ENCODE data around the gene SMYD3.

Gene SMYD3

GRCh38 chr1:246437961-246438360 lies 69.1 kb downstream of the SMYD3 start:
- Histone ChIP-seq H3K27ac (ENCODE audit: low read depth, low read length) (no peak overlapping the region), H3K9me2 (replicated peaks; ENCODE audit: control insufficient read depth, low read length) (no peaks in the 10 kb centered on the region), H3K4me3 (ENCODE audit: low read length) (no peak overlapping the region), H3K79me2 (ENCODE audit: control insufficient read depth, low read length) (peaks cover 2% of the 10 kb centered on the region; the same call in 1 of the 2 replicates), H3K36me3 (ENCODE audit: control insufficient read depth, low read length) (peaks cover 10% of the 10 kb centered on the region), H3K4me2 (ENCODE audit: low read length) (no peak overlapping the region), H3F3A (ENCODE audit: control insufficient read depth, insufficient read depth) (peaks cover 11% of the 10 kb centered on the region), H3K4me1 (ENCODE audit: control insufficient read depth, low read length) (peaks cover 15% of the 10 kb centered on the region), H3K27me3 (ENCODE audit: control insufficient read depth, low read length) (no peaks in the 10 kb centered on the region), H3K9me3 (ENCODE audit: control insufficient read depth, insufficient read depth, low read length) (peaks cover 25% of the 10 kb centered on the region), H4K20me1 (ENCODE audit: control insufficient read depth, insufficient read depth, low read depth, low read length) (no peaks in the 10 kb centered on the region)
- TF ChIP-seq EZH2phosphoT487 (IDR thresholded peaks at IDR 0.05; ENCODE audit: borderline replicate concordance, low read length) = no peak
- TF ChIP-seq, protein P1, sequence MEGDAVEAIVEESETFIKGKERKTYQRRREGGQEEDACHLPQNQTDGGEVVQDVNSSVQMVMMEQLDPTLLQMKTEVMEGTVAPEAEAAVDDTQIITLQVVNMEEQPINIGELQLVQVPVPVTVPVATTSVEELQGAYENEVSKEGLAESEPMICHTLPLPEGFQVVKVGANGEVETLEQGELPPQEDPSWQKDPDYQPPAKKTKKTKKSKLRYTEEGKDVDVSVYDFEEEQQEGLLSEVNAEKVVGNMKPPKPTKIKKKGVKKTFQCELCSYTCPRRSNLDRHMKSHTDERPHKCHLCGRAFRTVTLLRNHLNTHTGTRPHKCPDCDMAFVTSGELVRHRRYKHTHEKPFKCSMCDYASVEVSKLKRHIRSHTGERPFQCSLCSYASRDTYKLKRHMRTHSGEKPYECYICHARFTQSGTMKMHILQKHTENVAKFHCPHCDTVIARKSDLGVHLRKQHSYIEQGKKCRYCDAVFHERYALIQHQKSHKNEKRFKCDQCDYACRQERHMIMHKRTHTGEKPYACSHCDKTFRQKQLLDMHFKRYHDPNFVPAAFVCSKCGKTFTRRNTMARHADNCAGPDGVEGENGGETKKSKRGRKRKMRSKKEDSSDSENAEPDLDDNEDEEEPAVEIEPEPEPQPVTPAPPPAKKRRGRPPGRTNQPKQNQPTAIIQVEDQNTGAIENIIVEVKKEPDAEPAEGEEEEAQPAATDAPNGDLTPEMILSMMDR (IDR thresholded peaks at IDR 0.05; ENCODE audit: low read depth, low read length, poor library complexity, severe bottlenecking) = no peak

GRCh38 chr1:246435421-246436041 lies 71.5 kb downstream of the SMYD3 start:
- no peaks in the 10 kb centered on the region for H4K20me1 ChIP-seq (ENCODE audit: control insufficient read depth, insufficient read depth, low read depth, low read length)
- H3K36me3 ChIP-seq (ENCODE audit: control insufficient read depth, low read length) = peaks cover 10% of the 10 kb centered on the region
- H3K27me3 ChIP-seq (ENCODE audit: control insufficient read depth, low read length) = no peaks in the 10 kb centered on the region
- H3K9me3 ChIP-seq (ENCODE audit: control insufficient read depth, insufficient read depth, low read length) = peaks cover 39% of the 10 kb centered on the region
- H3K9me2 ChIP-seq (replicated peaks; ENCODE audit: control insufficient read depth, low read length) = no peaks in the 10 kb centered on the region
- no peak overlapping the region for H3K4me2 ChIP-seq (ENCODE audit: low read length)
- no peak overlapping the region for H3K4me3 ChIP-seq (ENCODE audit: low read length)
- peaks cover 11% of the 10 kb centered on the region for H3F3A ChIP-seq (ENCODE audit: control insufficient read depth, insufficient read depth)
- H3K79me2 ChIP-seq (ENCODE audit: control insufficient read depth, low read length) = peaks cover 4% of the 10 kb centered on the region; the same call in 1 of the 2 replicates
- TF ChIP-seq, protein P1 (IDR thresholded peaks at IDR 0.05; ENCODE audit: low read depth, low read length, poor library complexity, severe bottlenecking) = no peak
- no peak for TF ChIP-seq EZH2phosphoT487 (IDR thresholded peaks at IDR 0.05; ENCODE audit: borderline replicate concordance, low read length)
- H3K4me1 ChIP-seq (ENCODE audit: control insufficient read depth, low read length) = peaks cover 15% of the 10 kb centered on the region
- no peak overlapping the region for H3K27ac ChIP-seq (ENCODE audit: low read depth, low read length)

DNA sequence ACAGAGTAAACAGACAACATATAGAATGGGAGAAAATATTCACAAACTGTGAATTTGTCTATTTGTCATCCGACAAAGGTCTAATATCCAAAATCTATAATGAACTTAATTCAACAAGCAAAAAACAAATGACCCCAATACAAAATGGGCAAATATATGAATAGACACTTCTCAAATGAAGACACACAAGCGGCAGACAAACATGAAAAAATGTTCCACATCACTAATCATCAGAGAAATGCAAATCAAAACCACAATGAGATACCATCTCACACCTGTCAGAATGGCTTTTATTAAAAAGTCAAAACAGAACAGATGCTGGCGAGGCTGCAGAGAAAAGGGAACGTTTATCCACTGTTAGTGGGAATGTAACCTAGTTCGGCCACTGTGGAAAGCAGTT lies 72.7 kb downstream of the SMYD3 start:
- TF ChIP-seq EZH2phosphoT487 (IDR thresholded peaks at IDR 0.05; ENCODE audit: borderline replicate concordance, low read length) = no peak
- TF ChIP-seq, protein P1 (IDR thresholded peaks at IDR 0.05; ENCODE audit: low read depth, low read length, poor library complexity, severe bottlenecking) = no peak
- Histone ChIP-seq H3K27ac (ENCODE audit: low read depth, low read length) (peak overlapping the region; percentile 37), H3K4me3 (ENCODE audit: low read length) (peak overlapping the region; percentile 30), H3K4me1 (ENCODE audit: control insufficient read depth, low read length) (peaks cover 15% of the 10 kb centered on the region), H3K9me3 (ENCODE audit: control insufficient read depth, insufficient read depth, low read length) (peaks cover 39% of the 10 kb centered on the region), H3K79me2 (ENCODE audit: control insufficient read depth, low read length) (peaks cover 4% of the 10 kb centered on the region; the same call in 1 of the 2 replicates), H3K36me3 (ENCODE audit: control insufficient read depth, low read length) (peaks cover 10% of the 10 kb centered on the region), H3K4me2 (ENCODE audit: low read length) (peak overlapping the region; percentile 30; the same call in 1 of the 2 replicates), H4K20me1 (ENCODE audit: control insufficient read depth, insufficient read depth, low read depth, low read length) (no peaks in the 10 kb centered on the region), H3K9me2 (replicated peaks; ENCODE audit: control insufficient read depth, low read length) (no peaks in the 10 kb centered on the region), H3F3A (ENCODE audit: control insufficient read depth, insufficient read depth) (peaks cover 11% of the 10 kb centered on the region), H3K27me3 (ENCODE audit: control insufficient read depth, low read length) (no peaks in the 10 kb centered on the region)

Data from DOHH2 (cell line).